K562 (cell line): ENCODE results near the gene BTBD2. TPM values are rescaled to one million over a fixed set of nuclear protein-coding genes. Genes with fewer than 3 reads are reported as not detected.

ENCODE experiments used
- HMGXB4 ChIP-seq: sonication (generic); formaldehyde crosslinking; IDR thresholded peaks from 2 replicates; pipeline ENCODE4 v1.8.1; 2023; ENCODE audit warnings: mild to moderate bottlenecking, missing genetic modification reagents
- ZBTB12 ChIP-seq: fragments of 250-450 bp; sonication (Bioruptor Pico); IDR thresholded peaks from 2 replicates; pipeline ENCODE4 v1.4.0; 2020
- ZBTB40 ChIP-seq, 2 experiments: fragments of 450-650 bp in 1 of 2; sonication (generic) in 1 of 2; formaldehyde crosslinking in 1 of 2; IDR thresholded peaks; 2 replicates each; pipeline versions ENCODE4 v1.7.1 to v1.9.0; 2016 to 2022; ENCODE audit warnings: inconsistent platforms in 1 of 2, mild to moderate bottlenecking in 1 of 2, missing genetic modification reagents in 1 of 2
- ZNF212 ChIP-seq: fragments of 450-650 bp; formaldehyde crosslinking; IDR thresholded peaks from 2 replicates; pipeline ENCODE4 v1.4.0; 2020; ENCODE audit warnings: mild to moderate bottlenecking
- ZNF592 ChIP-seq: fragments of 450-650 bp; IDR thresholded peaks from 2 replicates; pipeline ENCODE4 v1.6.1; 2017; ENCODE audit warnings: antibody characterized with exemption, mild to moderate bottlenecking
- ZNF740 ChIP-seq, 3 experiments: fragments of 200-800 bp in 1 of 3; sonication (Bioruptor generic) in 1 of 3; sonication (generic) in 1 of 3; formaldehyde crosslinking in 1 of 3; IDR thresholded peaks; 2 replicates each; pipeline versions ENCODE4 v1.6.1 to v1.8.0; 2016 to 2022; ENCODE audit warnings: mild to moderate bottlenecking in 2 of 3, missing compliant biosample characterization in 2 of 3, missing genetic modification characterization in 2 of 3, missing genetic modification reagents in 1 of 3
- polyA plus RNA-seq, 8 experiments: library from polyadenylated mRNA; depleted of rRNA in 4 of 8; stranded (reverse) in 5 of 8; unstranded in 3 of 8; fragments of >200 nt; fragmentation: Nextera tagmentation in 2 of 8; fragmentation: Illumina TruSeq in 1 of 8; extraction: Ambion mirVana in 2 of 8; extraction: Trizol in 1 of 8; gene quantifications; 2 replicates each; pipeline versions ENCODE4 v1.2.1 to v1.2.3, GENCODE V29; 2011 to 2014; ENCODE audit warnings: inconsistent platforms in 1 of 8, missing spikeins in 1 of 8
- total RNA-seq, 7 experiments: library from RNA; depleted of rRNA in 6 of 7; stranded (reverse); fragments of >200 nt in 6 of 7; fragmentation: Illumina TruSeq in 2 of 7; extraction: Trizol in 2 of 7; gene quantifications; 2 replicates each; pipeline versions ENCODE4 v1.2.1 to v1.2.3, GENCODE V29; 2011 to 2021; ENCODE audit warnings: low replicate concordance in 1 of 7

BTBD2 gene
- total and polyA plus RNA-seq, 9 of the 15 experiments (the other 6 are each of a cell fraction or from before 2014, with no cell fraction given): 0.10 to 15.6 (median 6.9) TPM

GRCh38 chr19:2061495-2062388 lies 46.2 kb upstream of the BTBD2 start (continued):
- no peak; the same call in 1 of the 2 replicates for TF ChIP-seq ZBTB40 (IDR thresholded peaks at IDR 0.05)
- TF ChIP-seq ZBTB40 (CRISPR knock-in tag; IDR thresholded peaks at IDR 0.05): no peak
- 0 out of 2 replicates have a peak, but pooled peaks have one; percentile 25 for TF ChIP-seq ZNF592
- TF ChIP-seq ZBTB12: peak; percentile 68; the same call in 1 of the 2 replicates
- peak; percentile 85 for TF ChIP-seq ZNF740 (CRISPR knock-in tag; IDR thresholded peaks at IDR 0.05)
- TF ChIP-seq ZNF740 (tag; IDR thresholded peaks at IDR 0.05): no peak
- TF ChIP-seq HMGXB4 (CRISPR knock-in tag): no peak
- TF ChIP-seq ZNF212 (CRISPR knock-in tag): no peak
